ENCODE results near the gene KRT35.

Gene KRT35

DNA sequence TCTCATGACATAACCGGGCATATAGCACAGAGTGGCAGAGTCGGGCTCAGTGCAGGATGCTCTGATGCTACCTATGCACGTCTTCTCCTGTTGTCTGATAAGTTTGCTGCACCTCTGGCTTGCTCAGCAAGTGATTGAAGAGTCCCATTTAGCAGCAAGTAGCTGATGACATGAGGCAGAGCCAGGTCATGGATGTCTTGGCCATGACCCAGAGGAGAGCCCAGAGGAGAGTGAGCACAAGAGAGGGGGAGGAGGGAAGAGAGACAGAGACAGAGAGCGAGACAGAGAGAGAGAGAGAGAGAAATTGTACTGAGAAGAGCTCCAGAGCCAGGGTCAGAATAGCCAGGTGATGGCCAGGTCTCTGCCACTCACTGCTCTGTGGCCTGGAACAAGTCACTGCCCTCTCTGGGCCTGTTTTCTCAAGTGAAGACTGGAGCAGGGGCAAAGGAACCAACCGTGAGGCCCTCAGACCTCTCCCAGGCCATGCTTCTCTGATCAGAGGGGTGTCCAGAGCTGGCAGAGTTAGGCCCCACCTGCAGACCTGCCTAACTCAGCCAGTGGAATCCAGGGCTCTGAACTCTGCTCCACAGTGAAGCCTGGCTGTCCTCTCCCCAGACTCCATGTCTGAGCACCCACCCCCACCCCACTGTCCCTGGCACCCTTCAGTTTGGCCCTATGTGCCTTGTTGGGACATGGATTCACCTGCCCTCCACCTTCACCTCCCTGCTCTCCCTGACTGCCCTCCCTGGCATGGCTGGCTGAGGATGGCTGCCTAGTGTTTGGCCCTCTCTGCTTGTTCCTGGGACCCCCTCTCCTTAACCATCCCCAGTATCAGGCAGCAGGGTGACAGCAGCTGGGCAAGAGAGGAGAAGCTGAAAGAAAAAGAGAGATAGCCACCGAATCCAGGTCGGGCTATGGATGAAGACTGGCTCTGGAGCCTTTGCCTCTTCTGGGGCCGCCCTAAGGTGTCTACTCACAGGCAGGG is 4.3 kb upstream of the KRT35 start:
- H3K27ac ChIP-seq (ENCODE audit: low read depth, low read length) = no peak overlapping the region
- peaks cover 9% of the 10 kb centered on the region for H3K27me3 ChIP-seq (ENCODE audit: control insufficient read depth, insufficient read depth, low read length)
- no peak overlapping the region for H3K4me3 ChIP-seq (ENCODE audit: low read depth, low read length)
- H3K4me1 ChIP-seq (ENCODE audit: control insufficient read depth, insufficient read depth, low read length) = no peaks in the 10 kb centered on the region
- no peak overlapping the region for H3K9ac ChIP-seq (ENCODE audit: low read length)
- no peaks in the 10 kb centered on the region for H3K9me3 ChIP-seq (ENCODE audit: control insufficient read depth, insufficient read depth, low read depth, low read length)
- H3K36me3 ChIP-seq (ENCODE audit: control insufficient read depth, insufficient read depth, low read length) = no peaks in the 10 kb centered on the region

DNA sequence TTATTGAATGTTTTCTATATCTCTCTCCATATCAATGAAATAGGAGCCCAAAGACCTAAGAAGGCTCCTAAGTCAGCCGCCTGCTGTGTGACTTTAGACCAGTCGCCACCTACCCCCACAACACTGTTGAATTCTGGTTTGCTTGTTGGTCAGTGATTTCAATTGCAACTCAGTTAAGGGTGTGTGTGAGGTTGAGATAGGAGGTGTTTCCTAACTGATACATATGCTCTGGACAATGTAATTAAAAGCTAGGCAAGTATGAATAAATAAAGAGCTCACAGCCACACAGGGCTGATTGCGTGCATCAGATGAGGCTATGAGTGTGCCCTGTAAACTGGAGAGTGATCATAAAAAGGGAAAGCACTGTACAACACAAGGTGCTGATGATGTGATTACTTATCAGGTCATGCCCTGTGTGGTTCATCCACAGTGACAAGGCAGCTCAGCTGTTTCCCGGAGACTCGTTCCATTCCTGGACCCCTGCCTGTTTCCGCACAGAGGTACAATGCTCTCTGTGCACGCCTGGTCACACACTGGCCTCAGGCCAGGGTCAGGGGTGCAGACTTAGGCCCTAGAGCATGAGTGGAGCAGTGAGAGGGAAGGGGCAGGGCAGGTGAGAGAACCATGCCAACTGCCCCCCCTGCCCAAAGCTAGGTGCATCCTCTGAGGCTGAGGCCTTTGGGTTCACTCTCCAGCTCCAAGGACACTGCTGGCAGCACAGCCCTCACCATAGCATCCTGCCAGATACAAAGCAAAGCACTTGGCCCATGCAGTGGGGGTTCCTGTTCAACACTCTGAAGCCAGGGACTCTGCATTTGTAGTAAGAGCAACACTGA is 3.3 kb upstream of the KRT35 start:
- no peaks in the 10 kb centered on the region for H3K9me3 ChIP-seq (ENCODE audit: control insufficient read depth, insufficient read depth, low read depth, low read length)
- peaks cover 9% of the 10 kb centered on the region for H3K27me3 ChIP-seq (ENCODE audit: control insufficient read depth, insufficient read depth, low read length)
- H3K36me3 ChIP-seq (ENCODE audit: control insufficient read depth, insufficient read depth, low read length) = no peaks in the 10 kb centered on the region
- no peaks in the 10 kb centered on the region for H3K4me1 ChIP-seq (ENCODE audit: control insufficient read depth, insufficient read depth, low read length)
- no peak overlapping the region for H3K9ac ChIP-seq (ENCODE audit: low read length)
- H3K27ac ChIP-seq (ENCODE audit: low read depth, low read length) = no peak overlapping the region
- H3K4me3 ChIP-seq (ENCODE audit: low read depth, low read length) = no peak overlapping the region

DNA sequence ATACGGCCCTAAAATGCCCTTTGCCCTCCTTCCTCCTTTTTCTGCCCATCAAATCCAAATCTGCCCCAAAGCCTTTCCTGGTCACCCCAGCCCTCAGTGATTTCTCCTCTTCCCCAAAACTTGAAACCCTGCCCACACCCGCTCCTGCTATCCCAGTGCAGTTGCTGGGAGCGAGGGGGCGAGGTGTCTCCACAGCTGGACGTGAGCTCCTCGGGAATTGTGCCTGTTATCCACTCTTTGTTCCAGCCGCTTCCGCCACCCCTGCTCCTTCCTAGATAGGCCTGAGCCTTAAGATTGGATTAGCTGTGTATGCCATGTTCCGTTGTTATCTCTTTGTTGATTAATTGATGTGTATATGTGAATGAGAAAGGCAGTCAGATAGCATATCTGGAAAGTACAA is 2.6 kb upstream of the KRT35 start:
- Histone ChIP-seq H3K9ac (ENCODE audit: low read length) (no peak overlapping the region), H3K9me3 (ENCODE audit: control insufficient read depth, insufficient read depth, low read depth, low read length) (no peaks in the 10 kb centered on the region), H3K27ac (ENCODE audit: low read depth, low read length) (no peak overlapping the region)

DNA sequence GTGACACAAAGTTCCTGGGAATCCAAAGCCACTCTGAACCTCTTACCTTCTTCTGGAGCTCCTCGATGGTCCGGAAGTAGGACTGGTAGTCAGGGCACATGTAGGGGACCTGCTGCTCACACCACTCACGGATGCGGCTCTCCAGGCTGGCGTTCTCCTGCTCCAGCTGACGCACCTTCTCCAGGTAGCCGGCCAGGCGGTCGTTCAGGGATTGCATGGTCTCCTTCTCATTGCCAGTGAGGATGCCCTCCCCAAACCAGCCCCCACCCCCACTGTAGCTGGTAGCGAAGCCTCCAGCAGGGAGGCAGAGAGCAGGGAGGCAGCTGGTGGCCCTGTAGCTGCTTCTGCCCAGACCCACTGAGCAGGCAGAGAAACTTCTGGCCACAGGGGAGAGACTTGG is 370 bp downstream of the KRT35 start:
- Histone ChIP-seq H3K9ac (ENCODE audit: low read length) (no peak overlapping the region), H3K27ac (ENCODE audit: low read depth, low read length) (no peak overlapping the region)

More for the DNA sequence above, 2.6 kb upstream of the KRT35 start:
- Histone ChIP-seq H3K27me3 (ENCODE audit: control insufficient read depth, insufficient read depth, low read length) (peaks cover 9% of the 10 kb centered on the region), H3K4me3 (ENCODE audit: low read depth, low read length) (no peak overlapping the region), H3K4me1 (ENCODE audit: control insufficient read depth, insufficient read depth, low read length) (no peaks in the 10 kb centered on the region), H3K36me3 (ENCODE audit: control insufficient read depth, insufficient read depth, low read length) (no peaks in the 10 kb centered on the region)

DNA sequence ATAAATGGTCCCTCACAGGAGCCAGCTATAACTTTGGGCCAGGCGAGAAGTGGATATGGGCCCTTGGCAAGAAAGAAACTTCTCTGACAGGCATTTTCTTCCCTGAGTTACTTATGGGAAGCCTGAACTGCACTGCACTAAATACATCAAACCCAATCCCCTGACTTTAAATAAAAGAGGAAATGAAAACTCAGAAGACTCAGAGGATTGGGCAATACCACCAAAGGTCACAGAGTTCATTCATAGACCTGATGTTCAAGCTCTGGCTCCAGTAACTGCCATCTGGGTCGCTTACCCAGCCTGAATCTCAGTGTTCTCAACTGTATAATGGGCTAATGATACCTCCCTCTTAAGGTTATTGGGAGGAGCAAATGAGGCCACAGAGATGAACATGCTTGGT is 815 bp downstream of the KRT35 start:
- H3K4me1 ChIP-seq (ENCODE audit: control insufficient read depth, insufficient read depth, low read length) = no peaks in the 10 kb centered on the region
- H3K9me3 ChIP-seq (ENCODE audit: control insufficient read depth, insufficient read depth, low read depth, low read length) = no peaks in the 10 kb centered on the region
- no peaks in the 10 kb centered on the region for H3K36me3 ChIP-seq (ENCODE audit: control insufficient read depth, insufficient read depth, low read length)
- H3K9ac ChIP-seq (ENCODE audit: low read length) = no peak overlapping the region
- no peaks in the 10 kb centered on the region for H3K27me3 ChIP-seq (ENCODE audit: control insufficient read depth, insufficient read depth, low read length)
- H3K4me3 ChIP-seq (ENCODE audit: low read depth, low read length) = no peak overlapping the region
- H3K27ac ChIP-seq (ENCODE audit: low read depth, low read length) = no peak overlapping the region

More for the DNA sequence above, 370 bp downstream of the KRT35 start:
- H3K36me3 ChIP-seq (ENCODE audit: control insufficient read depth, insufficient read depth, low read length) = no peaks in the 10 kb centered on the region
- H3K27me3 ChIP-seq (ENCODE audit: control insufficient read depth, insufficient read depth, low read length) = no peaks in the 10 kb centered on the region
- H3K9me3 ChIP-seq (ENCODE audit: control insufficient read depth, insufficient read depth, low read depth, low read length) = no peaks in the 10 kb centered on the region
- H3K4me3 ChIP-seq (ENCODE audit: low read depth, low read length) = no peak overlapping the region
- H3K4me1 ChIP-seq (ENCODE audit: control insufficient read depth, insufficient read depth, low read length) = no peaks in the 10 kb centered on the region

DNA sequence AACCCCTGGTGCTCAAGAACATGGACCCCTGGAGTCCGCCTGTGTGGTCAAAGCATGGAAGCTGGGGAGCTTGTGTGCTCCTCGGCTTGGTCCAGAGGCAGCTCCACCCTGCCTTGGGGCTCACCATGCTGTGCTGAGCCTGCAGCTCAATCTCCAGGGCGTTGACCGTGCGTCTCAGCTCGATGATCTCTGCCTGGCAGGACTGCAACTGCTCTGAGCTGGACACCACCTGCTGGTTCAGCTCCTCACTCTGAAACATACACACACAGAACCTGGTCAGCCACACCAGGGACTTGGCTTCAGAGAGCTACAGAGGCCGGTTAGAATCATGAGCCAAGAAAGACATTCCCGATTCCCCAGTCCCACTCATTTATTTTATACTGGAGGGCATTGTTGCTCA is 2.7 kb downstream of the KRT35 start:
- Histone ChIP-seq H3K36me3 (ENCODE audit: control insufficient read depth, insufficient read depth, low read length) (no peaks in the 10 kb centered on the region), H3K27me3 (ENCODE audit: control insufficient read depth, insufficient read depth, low read length) (no peaks in the 10 kb centered on the region), H3K4me1 (ENCODE audit: control insufficient read depth, insufficient read depth, low read length) (no peaks in the 10 kb centered on the region), H3K27ac (ENCODE audit: low read depth, low read length) (no peak overlapping the region), H3K9ac (ENCODE audit: low read length) (no peak overlapping the region), H3K4me3 (ENCODE audit: low read depth, low read length) (no peak overlapping the region), H3K9me3 (ENCODE audit: control insufficient read depth, insufficient read depth, low read depth, low read length) (no peaks in the 10 kb centered on the region)

DNA sequence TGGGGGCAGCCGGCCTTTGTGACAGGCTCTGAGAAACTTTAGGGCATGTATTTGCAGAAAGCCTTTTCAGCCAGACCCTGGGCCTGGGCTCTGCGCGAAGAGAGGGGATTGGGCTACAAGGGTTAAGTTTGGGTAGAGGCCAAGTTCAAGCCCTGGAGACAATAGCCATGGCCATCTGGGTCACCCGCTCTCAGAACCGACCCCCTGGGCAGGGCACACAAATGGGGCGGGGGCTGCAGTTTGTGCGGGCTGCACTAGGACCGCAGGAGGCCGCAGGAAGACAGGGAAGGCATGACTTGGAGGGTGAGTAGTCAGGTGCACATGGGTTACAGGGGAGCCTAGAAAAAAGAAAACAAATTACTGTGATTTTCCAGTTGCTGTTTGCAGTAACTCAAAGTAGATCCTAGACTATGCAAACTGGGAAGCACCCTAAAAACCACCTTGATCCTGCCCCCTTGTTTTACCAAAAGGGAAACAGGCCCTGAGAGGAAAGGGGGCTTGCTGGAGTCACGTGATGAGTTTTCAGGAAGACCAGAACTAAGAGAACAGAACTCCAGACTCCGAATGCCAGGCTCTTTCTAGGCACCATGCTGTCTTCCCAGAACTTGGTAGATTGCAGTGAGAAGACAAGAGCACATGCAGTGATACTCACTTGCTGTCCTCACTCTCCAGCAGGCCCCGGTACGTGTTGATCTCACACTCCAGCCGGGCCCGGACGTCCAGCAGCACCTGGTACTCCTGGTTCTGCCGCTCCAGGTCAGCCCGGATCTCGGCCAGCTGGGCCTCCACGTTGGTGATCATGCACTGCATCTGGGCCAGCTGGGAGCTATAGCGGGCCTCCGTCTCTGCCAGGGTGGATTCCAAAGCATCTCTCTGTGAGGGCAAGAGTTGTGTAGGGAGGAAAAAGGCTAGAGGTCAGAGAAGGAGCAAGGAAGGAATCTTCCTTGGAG is 3.8 kb downstream of the KRT35 start:
- Histone ChIP-seq H3K4me3 (ENCODE audit: low read depth, low read length) (no peak overlapping the region), H3K9me3 (ENCODE audit: control insufficient read depth, insufficient read depth, low read depth, low read length) (no peaks in the 10 kb centered on the region), H3K27ac (ENCODE audit: low read depth, low read length) (no peak overlapping the region), H3K9ac (ENCODE audit: low read length) (no peak overlapping the region), H3K36me3 (ENCODE audit: control insufficient read depth, insufficient read depth, low read length) (no peaks in the 10 kb centered on the region), H3K4me1 (ENCODE audit: control insufficient read depth, insufficient read depth, low read length) (no peaks in the 10 kb centered on the region), H3K27me3 (ENCODE audit: control insufficient read depth, insufficient read depth, low read length) (no peaks in the 10 kb centered on the region)

DNA sequence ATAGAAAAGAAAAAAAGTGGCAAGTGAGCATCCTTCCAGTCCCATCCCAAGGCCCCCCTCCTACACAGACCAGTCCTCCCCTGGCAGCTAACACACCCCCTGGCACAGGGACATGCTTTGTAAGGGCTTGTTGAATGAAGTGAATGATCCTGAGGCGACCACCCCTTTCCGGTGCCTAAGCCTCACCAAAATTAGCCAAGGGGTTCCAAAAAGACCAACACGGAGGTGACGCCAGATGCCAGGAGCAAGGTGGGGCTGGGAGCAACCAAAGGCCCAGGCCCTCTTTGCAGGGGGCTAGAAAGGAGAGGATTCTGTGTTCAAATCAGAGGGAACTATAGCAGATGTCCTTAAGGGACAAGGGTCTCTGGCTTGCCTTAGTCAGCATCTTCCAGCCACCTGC is 5.5 kb downstream of the KRT35 start:
- Histone ChIP-seq H3K9ac (ENCODE audit: low read length) (no peak overlapping the region), H3K9me3 (ENCODE audit: control insufficient read depth, insufficient read depth, low read depth, low read length) (peaks cover 8% of the 10 kb centered on the region; the same call in 1 of the 2 replicates), H3K27ac (ENCODE audit: low read depth, low read length) (no peak overlapping the region), H3K4me3 (ENCODE audit: low read depth, low read length) (no peak overlapping the region), H3K27me3 (ENCODE audit: control insufficient read depth, insufficient read depth, low read length) (no peaks in the 10 kb centered on the region), H3K4me1 (ENCODE audit: control insufficient read depth, insufficient read depth, low read length) (no peaks in the 10 kb centered on the region), H3K36me3 (ENCODE audit: control insufficient read depth, insufficient read depth, low read length) (no peaks in the 10 kb centered on the region)

DNA sequence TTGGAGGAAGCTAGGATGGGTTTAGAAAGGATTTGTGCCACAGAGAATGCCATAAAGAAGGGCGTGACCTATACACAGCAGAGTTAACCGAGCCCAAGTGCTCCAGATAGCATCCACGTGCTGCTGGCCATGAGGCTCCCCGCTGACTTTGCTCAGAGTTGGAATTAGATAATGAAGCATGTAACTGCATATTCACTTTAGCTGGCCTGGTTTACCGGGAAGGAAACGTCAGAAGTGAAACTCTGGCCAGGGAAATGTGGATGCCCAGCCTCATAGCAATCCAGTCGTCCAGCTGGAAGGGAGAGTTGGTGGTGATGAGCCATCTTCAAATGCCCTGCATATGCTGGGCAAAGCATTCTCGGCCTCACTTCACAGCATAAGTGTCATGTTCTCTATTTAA is 6.1 kb downstream of the KRT35 start:
- no peak overlapping the region for H3K9ac ChIP-seq (ENCODE audit: low read length)
- H3K27me3 ChIP-seq (ENCODE audit: control insufficient read depth, insufficient read depth, low read length) = no peaks in the 10 kb centered on the region
- no peak overlapping the region for H3K27ac ChIP-seq (ENCODE audit: low read depth, low read length)
- no peaks in the 10 kb centered on the region for H3K36me3 ChIP-seq (ENCODE audit: control insufficient read depth, insufficient read depth, low read length)
- no peak overlapping the region for H3K4me3 ChIP-seq (ENCODE audit: low read depth, low read length)
- no peaks in the 10 kb centered on the region for H3K4me1 ChIP-seq (ENCODE audit: control insufficient read depth, insufficient read depth, low read length)
- peaks cover 8% of the 10 kb centered on the region; the same call in 1 of the 2 replicates for H3K9me3 ChIP-seq (ENCODE audit: control insufficient read depth, insufficient read depth, low read depth, low read length)

DNA sequence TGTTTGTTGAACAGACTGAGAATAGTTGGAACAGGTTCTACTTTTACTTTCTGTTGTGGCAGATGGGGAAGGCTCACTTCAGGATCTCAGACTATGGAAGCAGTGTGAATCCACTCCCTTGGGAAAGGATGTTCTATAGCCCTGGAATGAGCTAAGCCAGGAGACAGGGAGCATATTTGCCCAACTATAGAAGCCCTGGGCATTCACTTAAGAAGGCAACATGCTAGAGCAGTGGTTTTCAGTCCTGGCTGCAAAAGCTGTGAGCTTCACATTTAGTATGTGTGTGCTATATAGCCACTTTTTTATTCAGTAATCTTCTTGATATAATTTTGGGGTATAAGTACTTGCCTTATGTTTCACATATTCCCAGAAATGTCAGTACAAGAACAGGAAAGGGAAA is 12.6 kb downstream of the KRT35 start:
- Histone ChIP-seq H3K4me3 (ENCODE audit: low read depth, low read length) (no peak overlapping the region), H3K9ac (ENCODE audit: low read length) (no peak overlapping the region), H3K27me3 (ENCODE audit: control insufficient read depth, insufficient read depth, low read length) (no peaks in the 10 kb centered on the region), H3K4me1 (ENCODE audit: control insufficient read depth, insufficient read depth, low read length) (no peaks in the 10 kb centered on the region), H3K36me3 (ENCODE audit: control insufficient read depth, insufficient read depth, low read length) (no peaks in the 10 kb centered on the region), H3K9me3 (ENCODE audit: control insufficient read depth, insufficient read depth, low read depth, low read length) (peaks cover 17% of the 10 kb centered on the region), H3K27ac (ENCODE audit: low read depth, low read length) (no peak overlapping the region)
